HFF-Myc (cell line): ENCODE data around the gene PREX1.

Experiments
- DNase-seq: peaks from one replicate; pipeline ENCODE4 v3.0.0-alpha.2; 2011; ENCODE audit warnings: low read depth; ENCODE audit errors: extremely low read depth
- H3K4me3 ChIP-seq: replicated peaks from 2 replicates; pipeline ENCODE4 v1.5.1; 2011; ENCODE audit warnings: low read depth, mild to moderate bottlenecking, control low read depth, low read length
- CTCF ChIP-seq: IDR thresholded peaks from 2 replicates; pipeline ENCODE4 v1.5.1; 2012; ENCODE audit warnings: mild to moderate bottlenecking, low read depth, low read length, control low read depth; ENCODE audit errors: missing control alignments

Gene PREX1

GRCh38 chr20:48672324-48672723 lies 155.5 kb downstream of the PREX1 start:
- TF ChIP-seq CTCF, result no peak
- no peak for DNase-seq

GRCh38 chr20:48671141-48671540 lies 156.7 kb downstream of the PREX1 start:
- DNase-seq, result no peak

More at GRCh38 chr20:48672324-48672723, 155.5 kb downstream of the PREX1 start:
- no peak overlapping the region for H3K4me3 ChIP-seq

GRCh38 chr20:48669946-48670605 lies 157.7 kb downstream of the PREX1 start:
- no peak overlapping the region for H3K4me3 ChIP-seq
- DNase-seq, result no peak
- no peak for TF ChIP-seq CTCF

More at GRCh38 chr20:48671141-48671540, 156.7 kb downstream of the PREX1 start:
- TF ChIP-seq CTCF, result no peak
- H3K4me3 ChIP-seq, result no peak overlapping the region

- no peak for DNase-seq
- TF ChIP-seq CTCF, result no peak
- no peak overlapping the region for H3K4me3 ChIP-seq
Observed at GRCh38 chr20:48668451-48668946, 159.3 kb downstream of the PREX1 start.

GRCh38 chr20:48667889-48668413 lies 159.8 kb downstream of the PREX1 start:
- no peak for DNase-seq
- TF ChIP-seq CTCF, result no peak
- H3K4me3 ChIP-seq, result no peak overlapping the region

- no peak overlapping the region for H3K4me3 ChIP-seq
- TF ChIP-seq CTCF, result no peak
- DNase-seq, result no peak
Observed at GRCh38 chr20:48667481-48667880, 160.3 kb downstream of the PREX1 start.
